Glomerular visceral epithelial cell (primary cell): Measurements from ENCODE around the gene FBLN2.

Experiments
- DNase-seq: peaks from one replicate; pipeline ENCODE4 v3.0.0-alpha.2; 2016; ENCODE audit errors: extremely low spot score

Gene FBLN2

DNA sequence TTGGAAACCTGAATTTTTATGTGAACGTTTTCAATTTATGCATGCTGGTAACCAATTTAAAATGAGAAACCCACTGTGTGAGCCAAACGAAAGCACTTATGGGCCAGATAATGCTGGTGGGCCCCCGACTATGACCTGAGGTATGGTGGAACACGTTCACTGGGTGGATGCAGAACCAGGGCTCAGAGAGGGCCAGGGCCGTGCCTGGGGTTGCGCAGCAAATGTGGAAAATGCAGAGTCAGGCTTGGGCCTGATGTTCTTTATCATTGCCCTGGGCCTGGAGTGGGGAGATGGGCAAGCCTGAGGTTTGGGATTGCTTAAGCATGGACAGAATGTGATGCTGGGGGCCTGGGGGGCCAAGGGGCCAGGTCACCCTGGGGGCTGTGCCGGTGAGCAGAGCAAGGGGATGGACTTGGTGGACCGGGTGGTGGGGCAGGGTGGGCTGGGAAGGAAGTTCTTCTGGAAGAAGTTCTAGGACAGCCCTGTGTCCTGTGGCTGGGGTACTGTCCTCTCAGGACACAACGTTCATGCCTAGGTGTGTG is 17.9 kb downstream of the FBLN2 start:
- DNase-seq, result no peak

DNA sequence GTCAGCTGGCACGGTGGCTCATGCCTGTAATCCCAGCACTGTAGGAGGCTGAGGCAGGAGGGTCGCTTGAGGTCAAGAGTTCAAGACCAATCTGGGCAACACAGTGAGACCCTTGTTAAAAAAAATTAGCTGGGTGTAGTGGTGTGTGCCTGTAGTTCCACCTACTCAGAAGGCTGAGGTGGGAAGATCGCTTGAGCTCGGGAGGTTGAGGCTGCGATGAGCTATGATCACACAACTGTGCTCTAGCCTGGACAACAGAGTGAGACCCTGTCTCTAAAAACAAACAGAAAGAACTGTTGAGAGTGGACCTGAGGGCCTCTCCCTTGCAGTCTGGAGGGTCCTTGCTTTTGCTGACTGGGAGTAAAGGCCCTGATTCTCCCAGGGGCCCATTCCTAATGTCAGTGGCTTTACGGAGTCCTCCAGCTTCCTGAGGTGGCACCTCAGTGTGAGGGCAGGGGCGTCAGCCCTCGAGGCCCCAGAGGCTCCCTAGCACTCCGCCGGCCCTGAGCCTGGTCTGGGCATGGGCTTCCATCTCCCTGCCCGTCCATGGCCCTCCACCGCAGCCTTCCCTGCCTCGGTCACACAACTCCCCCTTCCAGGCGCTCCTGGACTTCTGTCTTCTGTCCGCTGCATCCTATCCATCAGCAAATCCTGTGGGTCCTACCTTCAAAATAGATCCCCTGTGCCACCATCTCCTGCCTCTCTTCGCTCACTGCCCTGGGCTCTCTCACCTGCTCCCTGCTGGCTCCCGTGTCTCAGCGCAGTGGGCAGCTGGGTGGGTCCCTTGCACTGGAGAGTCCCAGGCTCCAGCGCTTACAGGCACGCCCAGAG is 19.0 kb downstream of the FBLN2 start:
- no peak for DNase-seq

DNA sequence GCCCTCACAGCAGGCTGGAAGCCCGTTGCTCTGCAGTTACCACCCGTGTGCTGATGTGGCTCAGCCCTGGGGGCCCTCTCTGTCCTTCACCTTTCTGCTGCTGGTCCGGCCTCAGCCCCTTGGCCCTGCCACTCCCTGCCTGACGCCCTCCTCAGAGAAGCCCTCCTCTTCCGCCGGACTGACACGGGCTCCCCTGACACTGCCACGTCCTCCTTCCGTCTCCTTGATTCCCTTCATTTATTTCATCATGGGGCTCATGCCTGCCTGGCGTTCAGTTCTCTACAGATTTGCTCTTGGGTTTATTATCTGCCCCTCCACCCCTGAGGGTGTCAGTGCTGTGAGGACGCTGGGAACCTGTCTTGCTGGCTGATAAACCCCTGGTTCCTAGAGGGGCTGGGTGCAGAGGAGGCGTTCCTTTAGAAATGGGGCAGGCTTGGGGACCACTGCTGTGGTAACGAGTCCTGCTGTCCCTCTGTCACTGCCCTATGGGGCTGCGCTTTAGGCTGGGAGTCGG is 19.6 kb downstream of the FBLN2 start:
- DNase-seq, result no peak

DNA sequence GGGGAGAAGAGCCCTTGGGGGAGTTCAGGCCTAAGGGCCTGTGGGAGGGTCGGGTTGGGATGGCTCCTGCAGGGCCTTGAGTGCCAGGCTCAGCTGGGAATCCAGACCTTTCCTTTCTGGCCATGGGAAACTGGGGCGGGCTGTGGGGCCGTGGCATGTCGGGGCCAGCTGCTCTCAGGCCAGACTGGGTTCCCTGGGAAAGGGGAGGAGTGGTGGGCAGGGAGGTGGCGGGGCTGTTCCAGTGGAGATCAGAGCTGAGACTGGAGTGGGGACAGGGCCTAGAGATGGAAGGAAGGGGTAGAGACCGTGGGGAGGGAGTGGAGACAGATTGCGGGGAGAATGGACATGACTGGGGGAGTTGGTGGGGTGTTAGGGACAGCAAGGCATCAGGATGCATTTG is 20.3 kb downstream of the FBLN2 start:
- DNase-seq, result no peak

DNA sequence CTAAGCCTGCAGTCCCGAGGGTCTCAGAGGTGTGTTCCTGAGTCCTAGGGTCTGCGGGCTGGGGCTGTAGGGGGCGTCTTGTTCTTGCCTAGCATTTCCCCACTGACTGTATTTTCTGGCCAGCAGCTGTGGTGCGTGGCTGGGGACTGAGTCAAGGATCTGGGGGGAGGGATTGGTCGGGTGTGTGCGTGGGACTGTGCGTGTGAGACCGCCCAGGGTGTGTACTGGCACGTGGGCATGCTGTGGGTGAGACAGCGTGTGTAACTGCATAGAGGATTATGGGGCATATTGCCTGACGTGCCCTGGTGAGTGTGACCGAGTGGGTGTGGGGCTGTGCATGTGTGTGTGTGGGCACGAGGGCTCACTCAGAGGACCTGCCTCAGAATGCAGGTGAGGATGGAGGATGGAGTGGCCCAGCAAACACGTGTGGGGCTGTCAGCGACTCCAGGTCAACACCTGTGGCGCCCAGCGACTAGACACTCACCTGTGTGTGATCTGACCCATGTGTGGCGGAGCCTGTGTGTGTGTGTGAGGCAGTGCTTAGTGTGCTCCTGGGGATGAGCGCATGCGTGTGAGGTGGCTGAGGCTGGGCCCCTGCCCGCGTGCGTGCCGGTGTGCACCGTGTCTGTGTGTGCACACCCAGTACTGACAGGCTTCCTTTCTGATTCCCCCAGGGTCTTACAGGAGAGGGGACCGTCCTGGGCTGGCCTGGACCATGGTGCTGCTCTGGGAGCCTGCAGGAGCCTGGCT is 20.9 kb downstream of the FBLN2 start:
- no peak for DNase-seq

DNA sequence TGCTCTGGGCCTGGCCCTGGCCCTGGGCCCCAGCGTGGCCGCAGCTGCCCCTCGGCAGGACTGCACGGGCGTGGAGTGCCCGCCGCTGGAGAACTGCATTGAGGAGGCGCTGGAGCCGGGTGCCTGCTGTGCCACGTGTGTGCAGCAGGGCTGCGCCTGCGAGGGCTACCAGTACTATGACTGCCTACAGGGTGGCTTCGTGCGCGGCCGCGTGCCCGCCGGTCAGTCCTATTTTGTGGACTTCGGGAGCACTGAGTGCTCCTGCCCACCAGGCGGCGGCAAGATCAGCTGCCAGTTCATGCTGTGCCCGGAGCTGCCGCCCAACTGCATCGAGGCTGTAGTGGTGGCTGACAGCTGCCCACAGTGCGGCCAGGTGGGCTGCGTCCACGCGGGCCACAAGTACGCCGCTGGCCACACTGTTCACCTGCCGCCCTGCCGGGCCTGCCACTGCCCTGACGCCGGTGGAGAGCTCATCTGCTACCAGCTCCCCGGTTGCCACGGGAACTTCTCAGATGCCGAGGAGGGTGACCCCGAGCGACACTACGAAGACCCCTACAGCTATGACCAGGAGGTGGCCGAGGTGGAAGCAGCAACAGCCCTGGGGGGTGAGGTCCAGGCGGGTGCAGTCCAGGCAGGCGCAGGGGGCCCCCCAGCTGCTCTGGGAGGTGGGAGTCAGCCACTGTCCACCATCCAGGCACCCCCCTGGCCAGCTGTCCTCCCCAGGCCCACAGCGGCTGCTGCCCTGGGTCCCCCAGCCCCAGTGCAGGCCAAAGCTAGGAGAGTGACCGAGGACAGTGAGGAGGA is 21.7 kb downstream of the FBLN2 start:
- DNase-seq, result no peak

DNA sequence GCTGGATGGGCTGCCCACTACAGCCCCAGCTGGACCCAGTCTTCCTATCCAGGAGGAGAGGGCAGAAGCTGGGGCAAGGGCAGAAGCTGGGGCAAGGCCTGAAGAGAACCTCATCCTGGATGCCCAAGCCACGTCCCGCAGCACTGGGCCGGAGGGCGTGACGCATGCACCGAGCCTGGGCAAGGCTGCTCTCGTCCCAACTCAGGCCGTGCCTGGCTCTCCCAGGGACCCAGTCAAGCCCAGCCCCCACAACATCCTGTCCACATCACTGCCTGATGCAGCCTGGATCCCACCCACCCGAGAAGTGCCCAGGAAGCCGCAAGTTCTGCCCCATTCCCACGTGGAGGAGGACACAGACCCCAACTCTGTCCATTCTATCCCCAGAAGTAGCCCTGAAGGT is 22.3 kb downstream of the FBLN2 start:
- no peak for DNase-seq

DNA sequence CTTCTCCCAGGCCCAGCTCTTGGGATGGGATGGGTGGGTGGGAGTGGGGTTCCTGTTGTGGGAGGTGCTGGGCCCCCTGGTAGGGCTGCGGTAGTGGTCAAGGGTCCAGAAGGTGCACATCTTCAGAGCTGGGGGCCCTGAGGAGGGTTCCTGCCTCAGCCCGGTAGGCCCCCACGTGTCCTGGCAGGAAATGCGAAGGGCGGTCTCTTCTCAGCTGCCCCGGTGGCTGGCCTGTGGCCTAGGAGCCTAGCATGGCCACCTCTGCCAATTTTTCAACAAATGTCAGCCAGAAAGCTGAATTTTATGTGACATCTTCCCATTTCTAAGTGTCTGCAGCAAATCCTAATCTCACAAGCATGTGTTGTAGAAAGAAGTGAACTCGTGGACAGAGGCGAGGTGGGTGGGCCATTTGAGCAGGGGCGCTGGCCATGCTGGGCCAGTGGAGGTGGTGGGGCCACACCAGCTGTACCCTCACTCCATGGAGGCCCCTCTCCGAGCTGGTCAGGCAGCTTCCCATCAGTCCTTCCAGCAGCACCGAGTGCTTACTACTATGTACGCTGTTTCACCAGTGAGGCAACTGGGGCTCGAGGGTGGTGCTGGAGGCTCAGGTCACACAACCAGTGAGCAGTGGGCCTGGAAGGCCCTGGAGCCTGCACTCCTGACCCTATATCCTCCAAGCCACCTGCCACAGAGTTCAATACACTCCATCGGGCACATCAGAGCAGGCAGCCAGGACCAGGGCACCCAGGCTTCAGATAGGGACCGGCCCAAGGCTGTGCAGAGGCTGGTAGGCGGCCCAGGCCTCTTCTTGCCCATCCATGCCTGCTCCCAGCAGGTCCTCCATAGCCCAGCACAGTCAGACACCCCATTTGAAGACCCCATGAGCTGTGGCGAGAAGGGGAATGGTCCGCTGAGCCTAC is 23.2 kb downstream of the FBLN2 start:
- no peak for DNase-seq

DNA sequence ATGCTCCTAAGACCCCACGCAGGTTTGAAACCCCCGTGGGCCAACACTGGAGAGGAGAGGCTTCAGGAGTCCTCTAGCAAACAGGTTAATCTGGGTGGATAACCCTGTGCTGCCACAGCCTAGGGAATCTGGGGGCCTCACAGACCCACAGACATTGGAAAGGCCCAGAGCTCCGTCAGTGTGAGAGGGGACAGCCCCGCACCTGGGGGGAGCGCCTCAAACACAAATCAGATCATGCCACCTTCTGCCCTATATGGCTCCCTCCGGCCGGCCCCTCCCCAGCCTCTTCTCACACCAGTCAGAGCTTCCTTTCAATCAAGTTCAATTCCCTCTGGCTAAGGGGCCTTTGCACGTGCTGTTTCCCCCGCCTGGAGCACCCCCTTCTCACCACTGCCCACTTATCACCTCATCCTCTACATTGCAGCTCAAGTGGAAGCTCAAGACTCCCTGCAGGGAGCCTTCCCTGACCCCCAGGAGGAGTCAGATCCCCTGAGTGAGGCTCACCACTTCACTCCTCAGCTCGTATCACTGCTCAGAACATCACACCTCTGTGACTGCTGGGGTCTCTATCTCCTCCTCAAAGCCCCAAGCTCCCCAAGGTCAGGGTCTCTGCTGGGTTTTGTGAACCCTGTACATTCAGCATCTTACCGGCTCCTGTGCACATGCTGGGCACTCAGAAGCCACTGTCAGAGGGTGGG is 24.1 kb downstream of the FBLN2 start:
- DNase-seq, result no peak

DNA sequence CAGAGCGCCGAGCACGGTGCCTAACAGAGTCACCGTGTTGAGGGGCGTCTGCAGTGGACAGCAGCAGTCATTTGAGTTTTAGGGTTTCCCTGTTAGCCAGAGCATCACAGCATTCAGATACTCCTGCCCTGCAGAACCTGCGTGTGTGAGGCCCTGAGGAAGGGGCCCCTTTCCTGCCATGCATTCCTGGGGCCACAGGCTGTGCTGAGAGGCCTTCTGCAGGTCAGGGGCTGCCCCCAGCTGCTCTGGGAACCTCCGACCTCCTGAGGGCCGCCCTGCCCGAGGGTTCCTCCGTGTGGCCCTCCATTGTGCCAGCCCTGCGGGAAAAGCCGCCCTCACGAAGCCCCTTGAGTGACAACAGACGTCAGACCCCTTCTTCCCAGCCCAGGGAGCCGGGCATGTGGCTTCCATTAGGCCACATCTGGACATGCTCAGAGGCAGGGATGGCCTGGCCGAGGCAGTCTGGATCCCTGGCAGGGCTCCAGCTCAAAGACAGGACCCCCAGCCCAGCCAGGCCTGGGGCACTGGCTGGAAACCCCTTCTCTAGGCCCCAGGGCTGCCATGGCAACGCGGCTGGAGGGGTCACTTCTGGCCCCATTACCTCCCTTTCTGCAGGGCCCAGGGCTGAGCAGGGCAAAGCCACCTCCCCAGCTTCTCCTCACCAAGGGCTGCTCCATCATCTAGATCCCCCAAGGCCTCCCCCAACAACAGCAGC is 25.3 kb downstream of the FBLN2 start:
- DNase-seq, result no peak

DNA sequence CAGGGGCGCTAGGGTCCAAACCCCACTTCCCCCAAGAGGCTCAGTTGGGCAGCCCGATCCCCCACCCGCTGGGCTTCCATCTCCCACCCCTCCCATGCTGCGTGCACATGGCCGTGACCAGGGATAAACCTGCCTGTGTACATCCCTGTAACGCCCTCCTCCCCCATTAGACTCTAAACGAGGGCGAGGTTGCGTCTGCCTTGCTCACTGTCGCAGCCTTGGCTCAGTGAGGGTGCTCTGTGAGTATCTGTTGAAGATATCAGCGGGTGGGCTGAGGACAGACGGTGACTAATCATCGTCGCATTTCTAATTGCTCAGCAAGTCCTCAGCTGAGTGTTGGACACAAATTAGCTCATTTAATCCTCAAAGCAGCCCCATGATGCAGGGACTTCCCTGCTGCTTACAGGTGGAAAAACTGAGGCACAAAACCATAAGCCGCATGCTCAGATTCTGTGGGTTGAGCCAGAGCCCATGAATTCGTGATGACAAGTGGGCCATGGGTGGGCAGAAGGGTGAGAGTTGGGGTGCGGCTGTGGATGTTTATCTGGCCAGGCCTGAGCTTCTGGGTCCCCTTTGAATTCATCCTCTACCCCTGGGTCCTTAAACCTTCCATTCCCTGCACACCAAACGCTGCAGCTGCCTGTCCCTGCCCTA is 26.0 kb downstream of the FBLN2 start:
- no peak for DNase-seq

DNA sequence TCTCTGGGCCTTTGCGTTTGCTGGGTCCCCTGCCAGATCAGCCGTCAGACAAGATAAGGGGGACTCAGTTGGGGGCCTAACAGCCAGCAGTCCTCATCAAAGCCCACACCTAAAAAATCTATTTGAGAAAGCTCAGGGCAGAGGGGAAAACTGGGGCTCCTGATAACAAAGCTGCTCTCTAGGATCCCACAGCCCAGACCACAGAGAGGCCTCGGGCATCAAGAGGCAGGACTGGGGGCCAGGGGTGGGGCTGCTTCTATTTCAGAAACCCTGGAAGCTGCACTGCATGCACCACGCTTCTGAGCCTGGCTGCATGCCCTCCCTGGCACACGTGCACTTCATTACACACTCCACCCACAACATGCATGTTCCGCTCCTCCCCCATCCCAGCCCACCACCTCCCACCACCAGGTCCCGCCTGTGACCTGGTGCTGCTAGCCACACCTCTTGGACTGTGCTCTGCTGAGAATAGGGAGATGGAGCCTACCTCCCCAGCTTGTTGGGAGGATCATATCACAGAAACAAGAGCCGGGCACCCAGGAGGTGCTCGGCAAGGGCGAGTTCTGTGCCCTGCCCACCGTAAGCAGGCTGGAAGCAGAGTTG is 26.6 kb downstream of the FBLN2 start:
- DNase-seq, result no peak

DNA sequence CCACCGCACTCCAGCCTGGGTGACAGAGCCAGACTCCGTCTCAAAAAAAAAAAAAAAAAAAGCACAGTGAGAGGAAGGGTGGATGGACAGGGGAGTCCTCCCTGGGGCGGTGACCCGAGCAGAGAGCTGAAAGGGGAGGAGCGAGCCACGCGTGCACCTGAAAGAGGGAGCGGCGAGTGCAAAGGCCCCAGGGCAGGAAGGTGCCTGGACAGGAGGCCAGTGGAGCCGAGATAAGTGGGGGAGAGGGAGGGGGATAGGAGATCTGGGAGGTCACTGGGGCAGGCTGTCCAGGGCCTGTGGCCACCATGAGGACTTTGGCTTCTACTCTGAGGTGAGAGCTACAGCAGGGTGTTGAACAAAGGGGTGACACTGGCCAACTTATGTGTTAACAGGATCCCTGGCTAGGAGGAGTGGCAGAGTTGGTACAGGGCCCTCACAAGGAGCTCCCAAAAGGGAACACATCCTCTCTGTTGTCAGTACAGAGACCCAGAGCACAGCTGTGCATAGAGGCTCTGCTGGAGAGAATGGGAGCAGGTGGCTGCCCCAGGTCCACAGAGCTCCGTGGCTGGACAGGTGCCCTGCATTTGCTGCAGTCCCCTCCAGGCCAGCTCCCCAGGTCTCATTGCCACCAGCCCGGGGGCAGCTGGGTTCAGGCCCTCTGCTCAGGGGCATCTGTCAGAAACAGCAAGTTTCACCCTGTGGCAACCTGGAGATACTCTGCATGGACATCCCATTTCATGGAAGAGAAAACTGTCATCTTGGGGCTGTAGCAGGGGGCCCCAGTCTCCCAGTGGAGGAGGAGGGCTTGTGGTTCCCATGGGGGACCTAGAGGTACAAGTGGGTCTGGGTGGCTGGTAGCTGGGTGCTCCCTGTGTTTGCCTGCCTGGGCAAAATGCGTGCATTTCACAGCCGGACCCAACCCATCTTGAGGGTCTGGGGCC is 28.5 kb downstream of the FBLN2 start:
- DNase-seq, result no peak

DNA sequence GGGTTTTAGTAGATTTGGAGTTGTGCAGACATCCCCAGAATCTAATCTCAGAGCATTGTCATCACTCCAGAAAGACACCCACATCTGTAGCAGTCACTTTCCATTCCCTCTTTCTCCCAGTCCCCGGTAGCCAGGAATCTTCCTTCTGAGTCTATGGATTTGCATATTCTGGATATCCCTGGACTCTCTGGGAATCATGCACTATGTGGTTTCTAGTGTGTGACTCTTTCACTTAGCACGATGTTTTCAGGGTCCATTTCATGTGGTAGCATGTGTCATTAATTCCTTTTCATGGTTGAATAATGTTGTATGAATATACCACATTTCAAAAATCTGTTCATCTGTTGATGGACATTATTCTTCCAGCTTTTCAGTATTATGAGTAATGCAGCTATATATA is 29.3 kb downstream of the FBLN2 start:
- DNase-seq, result peak; percentile 2

DNA sequence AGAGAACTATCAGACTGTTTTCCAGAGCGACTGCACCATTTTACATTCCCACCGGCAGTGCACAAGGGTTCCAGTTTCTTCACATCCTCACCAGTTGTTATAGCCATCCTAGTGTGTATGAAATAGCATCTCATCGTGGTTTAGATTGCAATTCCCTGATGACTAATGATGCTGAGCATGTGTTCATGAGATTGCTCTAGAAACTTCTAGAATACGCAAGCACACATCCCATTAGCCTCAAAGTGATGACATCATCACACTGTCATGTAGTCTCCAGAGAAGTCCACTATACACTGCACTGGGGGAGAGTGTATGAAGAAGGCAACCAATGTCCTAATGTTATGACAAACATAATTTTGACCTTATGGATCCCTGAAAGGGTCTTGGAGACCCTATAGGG is 30.1 kb downstream of the FBLN2 start:
- no peak for DNase-seq

DNA sequence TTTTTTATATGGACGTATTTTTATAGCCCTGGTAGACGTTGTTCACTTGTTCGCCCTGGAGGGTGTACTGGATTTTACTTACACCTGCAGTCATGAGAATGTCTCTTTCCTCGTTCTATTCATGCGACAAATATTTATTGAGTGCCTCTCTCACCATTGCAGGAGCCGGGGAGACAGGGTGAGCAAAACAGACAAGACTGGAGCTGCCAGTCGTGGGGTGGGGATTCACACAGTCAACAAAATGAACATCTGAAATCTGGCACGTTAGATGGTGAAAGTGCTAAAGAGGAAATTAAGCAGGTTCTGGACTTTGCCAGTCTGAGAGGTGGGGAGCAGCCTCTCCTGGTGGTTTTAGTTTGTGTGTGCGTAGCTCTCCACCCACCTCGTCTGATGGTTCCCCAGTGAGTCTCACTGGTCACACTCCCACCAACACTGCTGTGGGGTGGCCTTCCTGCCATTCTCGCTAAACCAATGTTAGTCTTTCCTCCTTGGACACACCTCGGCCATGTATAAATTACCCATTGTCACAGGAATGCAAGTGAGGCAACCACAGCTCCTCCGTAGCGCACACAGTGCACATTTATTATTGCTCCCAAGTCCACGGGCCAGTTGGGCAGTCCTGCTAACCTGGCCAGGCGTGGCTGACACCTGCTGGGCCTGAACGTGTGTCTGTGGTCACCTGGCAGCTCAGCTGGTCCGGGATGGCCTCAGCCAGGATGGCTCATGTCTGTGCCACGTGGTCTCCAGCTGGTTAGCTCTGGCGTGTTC is 31.5 kb downstream of the FBLN2 start:
- no peak for DNase-seq
